CD4-positive, alpha-beta T cell treated with Interleukin-6 at 100 ng/mL for 8 hours (primary cell): ENCODE results near the gene PSMA1.

Source experiments
- DNase-seq: peaks from one replicate; pipeline ENCODE4 v3.0.0-alpha.2; 2020; ENCODE audit warnings: mixed read lengths, low spot score

Gene PSMA1

GRCh38 chr11:14529951-14530350 is 9.8 kb upstream of the PSMA1 start:
- DNase-seq: no peak

- no peak for DNase-seq
Measured at GRCh38 chr11:14529321-14529720, 9.1 kb upstream of the PSMA1 start.

DNA sequence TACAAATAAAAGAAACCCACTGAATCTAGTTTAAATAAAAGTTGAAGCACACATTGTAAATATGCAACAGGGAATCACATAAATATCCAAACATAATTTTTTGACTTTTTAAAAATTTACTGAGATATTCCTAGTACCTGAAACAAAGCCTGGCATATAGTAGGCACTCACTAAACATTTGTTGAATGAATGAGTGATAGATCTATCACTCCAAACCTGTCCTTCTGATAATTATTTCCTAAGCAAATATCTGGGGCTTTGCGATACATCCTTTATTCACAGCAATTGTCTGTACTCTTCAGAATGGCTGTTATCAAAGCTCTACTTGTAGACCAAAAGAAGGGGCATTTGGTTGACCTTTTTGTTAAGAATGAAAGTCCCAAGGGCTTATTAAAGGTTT is 2.6 kb upstream of the PSMA1 start:
- DNase-seq: no peak

DNA sequence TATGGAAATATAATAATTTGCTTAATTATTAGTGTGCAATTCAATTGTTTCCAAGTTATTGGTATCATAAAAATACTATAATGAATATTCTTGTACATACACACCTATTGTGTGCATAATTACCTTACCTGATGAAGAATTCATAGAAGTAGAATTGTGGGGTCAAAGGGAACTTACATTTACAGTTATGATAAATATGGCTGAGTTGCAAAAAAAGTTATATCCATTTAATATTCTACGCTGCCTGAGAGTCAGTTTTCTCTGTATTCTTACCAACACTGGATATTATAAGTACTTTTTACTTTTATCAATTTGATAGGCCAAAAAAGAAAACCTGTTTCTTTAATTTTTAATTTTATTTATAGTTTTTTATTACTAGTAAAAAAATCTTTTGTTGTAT is 2.1 kb upstream of the PSMA1 start:
- DNase-seq: no peak

DNA sequence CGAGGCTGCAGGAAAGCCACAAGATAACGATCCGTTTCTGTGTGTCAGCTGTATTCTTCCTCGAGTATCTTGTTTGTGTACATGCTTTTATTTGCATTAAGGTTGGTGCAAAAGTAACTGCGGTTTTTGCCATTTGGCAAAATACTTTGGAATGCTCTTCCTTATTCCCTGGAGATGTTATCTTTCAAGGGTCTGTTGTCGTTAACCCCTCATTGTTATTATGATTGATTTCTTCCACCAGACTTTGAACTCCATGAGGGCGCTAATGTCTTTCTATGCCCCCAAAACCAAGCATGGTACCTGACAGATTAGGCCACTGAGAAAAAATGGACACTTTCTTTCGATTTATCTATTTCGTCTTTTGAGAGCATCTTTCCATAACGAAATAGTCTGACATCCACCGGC is 563 bp upstream of the PSMA1 start:
- no peak for DNase-seq

DNA sequence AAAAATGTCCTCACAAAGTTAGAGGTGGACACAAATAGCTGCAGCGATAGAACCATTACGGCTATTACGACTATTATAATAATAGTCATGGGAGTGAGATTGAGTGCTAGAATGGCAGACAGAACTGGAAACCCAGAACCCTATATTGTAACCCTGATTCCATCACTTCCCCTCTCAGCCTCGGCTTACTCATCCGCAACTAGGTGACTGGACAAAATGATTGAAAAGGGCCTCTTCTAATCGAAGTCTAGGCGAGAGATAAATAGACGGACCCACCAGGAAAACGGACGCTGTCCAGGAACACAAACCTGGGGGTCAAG is 629 bp downstream of the PSMA1 start:
- DNase-seq: no peak

GRCh38 chr11:14518820-14519219 is 1.4 kb downstream of the PSMA1 start:
- no peak for DNase-seq

DNA sequence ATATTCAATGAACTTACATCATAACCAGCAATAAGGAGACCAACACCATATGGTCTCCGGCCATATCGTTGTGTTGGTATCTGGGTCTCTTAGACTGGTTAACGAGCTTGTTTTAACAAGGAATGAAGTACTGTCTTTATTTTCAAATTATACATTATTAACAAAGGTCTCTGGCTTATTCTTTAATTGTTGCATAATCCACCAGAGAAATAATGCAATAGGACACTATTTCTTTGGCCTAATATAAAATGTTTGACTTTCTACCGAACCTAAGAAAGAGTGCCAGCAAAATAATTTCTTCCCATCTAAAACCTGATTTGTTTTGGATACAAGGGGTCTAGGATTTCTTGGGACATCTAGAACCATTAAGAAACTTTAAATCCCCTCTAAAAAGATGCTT is 6.4 kb downstream of the PSMA1 start:
- DNase-seq: no peak

- no peak for DNase-seq
Measured at GRCh38 chr11:14506532-14506931, 13.7 kb downstream of the PSMA1 start.

GRCh38 chr11:14503023-14503422 is 17.2 kb downstream of the PSMA1 start:
- no peak for DNase-seq

GRCh38 chr11:14502039-14502438 is 18.1 kb downstream of the PSMA1 start:
- DNase-seq: no peak

- DNase-seq: peak; percentile 60
Measured at GRCh38 chr11:14500181-14500651, 20.0 kb downstream of the PSMA1 start.

GRCh38 chr11:14499560-14500180 is 20.5 kb downstream of the PSMA1 start, which contains the start of gene COPB1:
COPB1 (minus strand) TSS chr11:14499811; CDS start chr11:14498928, 883 bp downstream.
- peak; percentile 92 for DNase-seq

DNA sequence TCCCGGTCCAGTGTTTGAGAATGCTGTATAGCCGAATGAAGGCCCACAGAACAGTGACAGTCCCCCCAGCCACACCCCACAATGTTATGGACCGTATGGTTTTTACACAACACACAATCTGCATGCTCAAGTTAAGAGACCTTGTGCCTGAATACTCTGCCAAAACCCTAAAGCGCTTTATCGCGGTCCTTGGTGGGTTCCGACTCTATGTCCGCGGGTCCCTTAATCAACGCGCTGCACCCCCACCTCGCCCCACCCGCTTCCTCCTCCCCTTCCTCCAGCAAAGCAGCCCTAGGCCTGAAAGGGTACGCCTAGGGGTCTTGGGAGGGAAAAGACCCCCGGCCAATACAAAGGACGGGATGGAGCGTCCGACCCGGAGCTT is 21.0 kb downstream of the PSMA1 start:
- peak; percentile 22 for DNase-seq

GRCh38 chr11:14480716-14481115 is 39.5 kb downstream of the PSMA1 start:
- no peak for DNase-seq

DNA sequence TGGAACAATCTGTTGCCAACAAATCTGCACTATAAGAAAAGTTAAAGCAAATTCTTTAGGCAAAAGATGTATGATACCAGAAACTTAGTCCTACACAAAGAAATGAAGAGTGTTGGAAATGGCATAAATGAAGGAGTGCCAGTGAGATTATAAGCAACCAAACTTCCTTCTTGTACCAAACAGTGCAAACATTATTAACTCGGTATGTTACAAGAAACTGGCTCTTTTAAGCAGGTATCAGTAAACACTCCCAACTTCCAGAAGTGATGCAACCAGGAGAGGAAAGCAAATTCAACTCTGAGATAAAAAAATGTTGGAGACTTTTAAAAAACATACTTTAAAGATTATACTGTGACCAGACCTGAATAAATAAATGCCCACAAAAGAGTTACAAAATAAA is 49.1 kb downstream of the PSMA1 start:
- DNase-seq: no peak

GRCh38 chr11:14463623-14464022 is 56.6 kb downstream of the PSMA1 start:
- no peak for DNase-seq

DNA sequence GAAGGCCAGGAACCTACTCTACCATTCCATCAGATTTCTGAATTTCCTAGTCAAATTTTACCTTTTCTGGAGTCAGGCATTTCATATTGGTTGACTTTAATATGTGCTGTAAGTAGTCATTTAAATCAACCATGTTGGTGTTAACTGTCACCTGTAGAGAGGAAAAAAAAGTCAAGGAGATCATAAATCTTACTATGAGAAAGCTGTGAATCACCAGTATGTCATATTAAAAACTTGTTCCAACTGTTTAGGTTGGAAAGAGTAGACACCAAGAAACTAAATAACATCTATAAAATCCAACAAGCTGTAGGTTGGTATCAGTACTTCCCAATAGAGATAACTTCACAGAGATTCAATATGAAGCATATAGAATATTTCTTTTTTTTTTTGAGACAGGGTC is 60.0 kb downstream of the PSMA1 start:
- no peak for DNase-seq

- DNase-seq: no peak
Measured at GRCh38 chr11:14458377-14458776, 61.8 kb downstream of the PSMA1 start.

- no peak for DNase-seq
Measured at GRCh38 chr11:14455648-14456430, 64.3 kb downstream of the PSMA1 start.
